HG02938 (cell line): Measurements from ENCODE around the gene SUGP2.
"Not testable (repeated sequence)": the region's sequence is repeated elsewhere in the genome, so short reads cannot be mapped to it uniquely, and the experiment has no call there.

Experiments used
- ATAC-seq: cut with Tn5 transposase; IDR thresholded peaks from one replicate; pipeline ENCODE4 v1.9.1; 2021; ENCODE audit warnings: mild to moderate bottlenecking, moderate library complexity; ENCODE audit not compliant: unreplicated experiment

The SUGP2 gene

DNA sequence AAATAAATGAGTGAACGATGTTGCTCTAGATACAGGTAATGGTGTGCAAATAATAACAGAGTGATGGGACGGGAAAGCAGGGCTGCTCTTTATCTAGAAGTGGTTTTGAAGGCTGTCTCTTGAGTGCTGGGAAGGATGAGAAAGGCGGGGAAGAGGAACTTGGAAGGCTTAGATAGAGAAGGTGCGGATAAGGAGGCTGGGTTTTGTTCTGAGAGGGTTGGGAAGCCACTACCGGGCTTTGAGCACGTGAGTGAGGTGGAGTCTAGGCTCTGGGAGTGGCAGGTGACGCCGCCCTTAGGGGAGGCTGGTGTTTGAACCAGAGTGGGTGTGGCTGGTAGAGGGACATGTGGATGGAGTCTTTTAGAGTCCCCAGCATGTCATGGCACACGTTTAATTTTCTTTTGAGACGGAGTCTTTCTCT, 897 bp upstream of the SUGP2 start:
- peak; percentile 44 for ATAC-seq

DNA sequence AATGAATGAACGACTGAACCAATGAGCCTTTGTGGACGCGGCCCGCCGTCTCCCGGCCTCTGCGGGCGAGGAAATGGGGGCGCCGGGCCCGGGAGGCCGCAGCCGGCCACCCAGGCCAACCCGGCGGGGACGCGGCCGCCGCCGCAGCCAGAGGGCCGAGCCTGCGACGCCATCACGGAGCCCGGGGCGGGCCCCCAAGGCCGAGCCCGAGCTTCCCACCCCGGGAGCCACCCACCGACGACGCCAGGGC, 216 bp downstream of the SUGP2 start:
- ATAC-seq: peak; percentile 6

DNA sequence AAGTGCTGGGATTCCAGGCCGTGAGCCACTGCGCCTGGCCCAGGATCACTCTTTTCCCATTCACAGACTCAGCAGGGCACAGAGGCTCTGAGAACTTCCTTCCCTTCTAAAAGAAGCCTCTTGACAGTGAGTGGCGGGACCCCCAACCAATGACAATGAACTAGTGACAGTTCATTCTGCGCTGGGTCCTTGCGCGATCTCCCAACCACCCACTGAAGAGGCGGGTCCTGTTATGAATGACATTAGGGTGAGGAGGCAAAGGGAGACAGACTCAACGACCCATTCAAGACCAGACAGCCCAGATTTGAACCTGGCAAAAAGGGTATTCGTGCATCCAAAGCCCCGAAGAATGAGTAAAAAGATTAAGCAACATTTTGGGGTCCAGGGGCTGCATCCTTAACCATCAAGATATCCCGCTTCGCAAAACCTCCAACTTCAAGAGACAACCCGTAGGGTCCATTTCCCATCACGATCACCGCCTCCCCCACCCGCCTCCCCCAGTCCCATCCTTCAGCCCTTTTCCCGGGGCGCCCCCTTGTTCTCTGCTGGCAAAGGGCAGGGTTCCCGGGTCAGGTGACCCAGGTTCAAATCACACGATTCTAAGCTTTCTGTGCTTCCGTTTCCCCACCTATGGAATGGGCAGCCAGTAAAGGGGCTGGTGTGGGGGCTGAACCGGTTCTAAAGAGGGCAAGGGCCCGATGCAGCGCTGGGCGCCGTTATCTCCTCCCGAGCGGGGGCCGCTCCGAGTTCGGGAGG, 719 bp downstream of the SUGP2 start:
- peak; percentile 35 for ATAC-seq

DNA sequence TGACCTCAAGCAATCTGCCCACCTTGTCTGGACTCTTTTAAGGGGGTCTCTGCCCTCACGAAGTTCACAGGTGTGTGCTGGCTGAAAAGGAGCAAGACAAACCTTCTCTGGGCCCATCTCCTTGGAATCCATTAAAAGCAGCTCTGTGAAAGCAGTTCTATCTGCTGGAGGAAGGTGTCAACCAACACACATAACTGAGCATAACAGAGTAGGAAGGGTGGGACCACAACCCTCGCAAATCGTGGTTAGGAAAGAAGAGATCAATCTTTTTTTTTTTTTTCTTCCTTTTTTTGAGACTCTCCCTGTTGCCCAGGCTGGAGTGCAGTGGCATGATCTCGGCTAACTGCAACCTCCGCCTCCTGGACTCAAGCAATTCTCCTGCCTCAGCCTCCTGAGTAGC, 1.4 kb downstream of the SUGP2 start:
- no peak for ATAC-seq

DNA sequence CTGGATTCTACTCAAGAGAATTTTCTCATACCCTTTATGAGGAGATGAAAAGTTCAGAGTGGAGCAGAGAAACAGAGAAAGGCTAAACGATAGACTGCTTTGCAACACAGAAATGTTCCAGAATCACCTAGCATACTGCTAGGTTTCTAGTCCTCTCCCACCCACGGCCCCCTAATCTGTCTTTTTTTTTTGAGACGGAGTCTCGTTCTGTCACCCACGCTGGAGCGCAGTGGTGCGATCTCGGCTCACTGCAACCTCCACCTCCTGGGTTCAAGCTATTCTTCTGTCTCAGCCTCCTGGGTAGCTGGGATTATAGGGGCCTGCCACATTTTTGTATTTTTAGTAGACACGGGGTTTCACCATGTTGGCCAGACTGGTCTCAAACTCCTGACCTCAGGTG, 4.8 kb downstream of the SUGP2 start:
- no peak for ATAC-seq

GRCh38 chr19:19027228-19027627, 6.1 kb downstream of the SUGP2 start:
- ATAC-seq: no peak

DNA sequence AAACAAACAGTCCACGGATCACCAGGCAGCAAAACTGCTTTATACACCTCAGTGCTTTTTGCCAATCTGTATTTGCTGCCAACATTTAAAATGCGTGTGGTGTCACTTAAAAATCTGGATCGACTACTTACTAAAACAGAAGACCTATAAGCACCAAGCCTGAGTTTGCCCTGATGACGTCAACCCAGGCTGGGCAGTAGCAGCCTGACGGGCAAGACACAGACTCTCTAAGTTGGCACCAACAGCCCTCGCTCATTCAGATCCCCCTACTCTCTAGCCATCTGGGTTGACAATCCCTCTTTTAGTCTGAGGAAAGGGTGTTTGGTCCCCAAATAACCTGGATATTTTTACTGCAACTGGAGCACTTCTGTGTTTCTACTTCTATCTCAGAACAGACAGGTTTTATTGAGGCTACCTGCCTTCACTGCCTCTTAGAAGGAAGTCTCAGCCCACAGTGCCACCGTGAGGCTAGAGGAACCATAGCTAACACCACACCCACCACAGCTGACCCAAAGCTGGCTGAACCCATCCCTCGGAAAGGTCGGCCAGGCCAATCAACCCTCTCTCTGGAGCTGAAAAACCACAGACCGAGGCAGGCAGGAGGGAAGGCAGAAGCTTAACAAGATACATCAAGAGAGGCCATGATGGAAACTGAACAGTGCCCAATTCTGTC, 6.9 kb downstream of the SUGP2 start:
- ATAC-seq: no peak

GRCh38 chr19:19025861-19026260, 7.5 kb downstream of the SUGP2 start:
- no peak for ATAC-seq

DNA sequence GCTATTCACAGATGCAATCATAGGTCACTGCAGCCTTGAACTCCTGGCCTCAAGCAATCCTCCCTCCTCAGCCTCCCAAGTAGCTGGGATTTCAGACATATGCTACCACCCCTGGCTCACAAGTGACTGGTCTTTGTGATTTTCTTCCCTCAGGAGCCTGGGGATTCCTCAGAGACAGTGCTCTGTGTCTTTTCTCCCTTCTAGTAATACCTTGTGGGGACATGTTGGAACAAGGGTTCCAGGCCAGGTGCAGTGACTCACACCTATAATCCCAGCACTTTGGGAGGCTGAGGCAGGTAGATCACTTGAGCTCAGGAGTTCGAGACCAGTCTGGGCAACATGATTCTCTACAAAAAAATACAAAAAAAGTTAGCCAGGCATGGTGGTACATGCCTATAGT, 9.9 kb downstream of the SUGP2 start:
- ATAC-seq: not testable (repeated sequence)

DNA sequence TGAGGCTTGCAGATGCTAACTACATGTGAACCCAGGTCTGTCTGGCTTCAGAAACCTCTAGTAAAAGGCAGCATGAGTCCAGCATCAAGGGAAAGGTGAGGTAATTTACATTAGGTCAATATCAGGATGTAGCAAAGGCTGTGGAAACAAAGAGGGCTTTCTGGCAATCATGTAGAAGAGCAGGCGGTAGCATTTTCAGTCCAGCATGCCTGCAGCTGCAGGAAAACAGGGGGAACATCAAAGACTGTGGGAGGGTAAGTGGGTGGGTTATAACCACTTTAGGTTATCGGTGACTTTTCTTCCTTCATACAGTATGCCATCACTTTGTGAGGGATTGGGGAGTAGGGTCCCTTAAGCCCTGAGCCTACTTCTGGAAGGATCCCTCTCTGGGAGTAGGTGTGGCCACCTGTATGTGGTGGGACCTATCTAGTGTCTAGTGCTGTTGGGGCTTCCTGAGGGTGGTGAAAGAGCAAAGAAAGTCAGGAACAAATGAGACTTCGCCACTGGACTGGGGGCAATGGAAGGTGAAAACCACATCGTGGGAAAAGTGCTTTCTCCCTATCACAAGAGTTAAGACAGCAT, 10.8 kb downstream of the SUGP2 start:
- ATAC-seq: no peak

DNA sequence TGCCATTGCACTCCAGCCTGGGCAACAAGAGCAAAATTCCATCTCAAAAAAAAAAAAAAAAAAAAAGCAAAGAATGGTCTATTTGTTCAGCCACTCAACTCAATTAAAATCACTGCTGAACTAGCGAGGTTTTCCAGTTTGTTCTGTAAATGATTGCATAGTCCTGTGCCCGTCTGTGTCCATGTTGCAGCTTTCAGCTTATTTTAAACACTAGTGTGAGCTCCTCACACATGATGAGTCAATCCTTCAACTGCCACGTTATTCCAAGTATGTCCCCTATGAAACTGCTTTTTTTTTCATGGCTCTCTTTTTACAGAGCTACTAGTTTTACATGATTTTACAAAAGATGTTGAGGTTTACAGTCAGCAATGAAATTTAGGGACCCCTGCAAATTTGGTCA, 12.2 kb downstream of the SUGP2 start:
- ATAC-seq: no peak

GRCh38 chr19:19010551-19010950, 22.8 kb downstream of the SUGP2 start:
- ATAC-seq: no peak

GRCh38 chr19:19009951-19010350, 23.4 kb downstream of the SUGP2 start:
- no peak for ATAC-seq

GRCh38 chr19:19006213-19006612, 27.1 kb downstream of the SUGP2 start:
- no peak for ATAC-seq

DNA sequence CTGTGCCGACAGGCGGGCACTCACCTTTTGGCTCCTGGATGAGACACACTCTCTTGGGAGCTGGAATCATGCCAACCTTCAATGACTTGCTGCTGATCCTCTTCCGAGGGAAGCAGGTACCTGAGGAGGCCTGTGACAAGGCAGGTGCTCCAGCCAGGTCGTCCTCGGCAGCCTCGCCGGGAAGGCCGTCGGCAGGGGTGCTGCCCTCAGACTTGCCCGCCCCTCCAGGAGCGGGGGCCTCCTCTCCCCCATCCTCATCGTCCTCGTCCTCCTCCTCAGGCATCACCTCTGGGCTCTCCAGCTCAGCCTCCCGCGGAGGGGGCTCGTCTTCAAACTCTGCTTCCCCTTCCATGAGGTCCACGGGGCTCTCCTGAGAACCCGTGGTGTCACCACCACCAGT, 29.2 kb downstream of the SUGP2 start:
- no peak for ATAC-seq

DNA sequence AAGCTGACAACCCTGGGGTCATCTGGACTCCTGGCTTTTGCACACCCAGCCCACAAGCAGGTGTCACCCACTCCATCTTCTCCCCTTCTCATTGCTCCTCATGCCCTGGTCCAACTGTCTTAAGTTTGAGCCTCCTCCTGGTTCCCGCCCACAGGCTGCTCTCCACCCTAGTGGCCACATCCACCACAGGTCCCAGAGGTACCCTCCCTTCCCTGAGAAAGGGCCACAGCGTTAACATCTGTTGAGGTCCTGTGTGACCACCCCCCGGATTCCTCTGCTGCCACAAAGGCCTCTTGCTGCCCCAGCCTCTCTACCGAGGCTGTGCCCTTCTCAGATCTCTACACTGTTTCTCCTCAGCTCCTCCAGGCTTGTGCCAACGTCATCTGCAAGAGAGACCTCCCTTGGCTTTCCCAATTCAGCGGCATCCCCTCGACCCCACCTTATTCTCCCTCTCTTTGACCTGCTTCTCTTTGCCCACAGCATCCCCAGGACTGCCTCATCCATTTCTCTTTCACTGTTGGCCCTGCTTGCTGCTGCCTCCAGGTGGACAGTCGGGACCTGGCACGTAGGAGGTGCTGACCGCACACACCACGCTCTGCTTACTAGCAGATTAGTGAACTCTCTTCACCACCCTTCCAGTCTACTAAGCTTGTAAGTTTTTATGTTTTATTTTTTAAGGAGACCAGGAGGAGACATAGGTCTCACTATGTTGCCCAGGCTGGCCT, 33.3 kb downstream of the SUGP2 start:
- no peak for ATAC-seq

GRCh38 chr19:18999016-18999758, 34.1 kb downstream of the SUGP2 start:
- no peak for ATAC-seq

GRCh38 chr19:18998276-18998675, 35.0 kb downstream of the SUGP2 start:
- no peak for ATAC-seq

GRCh38 chr19:18996796-18997394, 36.4 kb downstream of the SUGP2 start:
- no peak for ATAC-seq

DNA sequence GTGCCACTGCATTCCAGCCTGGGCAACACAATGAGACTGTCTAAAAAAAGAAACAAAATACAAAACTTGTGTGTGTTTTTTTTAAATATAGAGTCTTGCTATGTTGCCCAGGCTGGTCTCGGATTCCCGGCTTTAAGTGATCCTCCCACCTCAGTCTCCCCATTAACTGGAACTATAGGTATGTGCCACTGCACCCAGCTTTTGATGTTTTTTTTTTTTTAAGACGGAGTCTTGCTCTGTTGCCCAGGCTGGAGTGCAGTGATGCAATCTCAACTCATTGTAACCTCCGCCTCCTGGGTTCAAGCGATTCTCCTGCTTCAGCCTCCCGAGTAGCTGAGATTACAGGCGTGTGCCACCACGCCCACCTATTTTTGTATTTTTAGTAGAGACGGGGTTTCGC, 37.0 kb downstream of the SUGP2 start:
- ATAC-seq: no peak

GRCh38 chr19:18995804-18996241, 37.5 kb downstream of the SUGP2 start:
- no peak for ATAC-seq
